ENCODE results near the gene TFAP2A.

DNA sequence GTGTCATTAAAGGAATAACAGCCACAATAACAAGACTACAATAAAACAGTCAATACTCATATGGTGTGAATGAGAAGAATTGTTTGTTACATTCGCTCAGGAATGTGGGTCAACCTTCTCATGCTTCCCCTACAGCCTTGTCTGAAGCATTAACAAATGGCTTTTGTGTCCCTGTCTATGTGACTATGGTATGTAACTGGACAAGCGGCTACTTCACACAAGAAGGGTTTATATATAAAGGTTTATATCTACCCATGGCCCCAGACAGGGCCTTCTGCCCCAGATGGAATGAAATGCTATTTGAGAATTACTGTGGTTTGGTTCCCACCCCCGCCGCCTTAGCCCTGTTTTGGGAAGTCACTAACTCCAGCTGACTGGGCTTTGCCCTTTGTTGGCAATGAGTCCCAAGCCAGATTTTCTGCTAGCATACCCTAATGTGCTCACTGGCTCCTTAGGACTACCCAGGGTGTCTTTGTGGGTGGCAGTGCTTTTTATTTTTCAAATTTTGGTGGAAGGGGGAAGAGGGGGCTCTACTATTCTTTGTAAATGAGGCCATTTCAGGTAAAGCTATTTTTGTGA is 39.4 kb downstream of the TFAP2A start:
- TF ChIP-seq, protein P1, sequence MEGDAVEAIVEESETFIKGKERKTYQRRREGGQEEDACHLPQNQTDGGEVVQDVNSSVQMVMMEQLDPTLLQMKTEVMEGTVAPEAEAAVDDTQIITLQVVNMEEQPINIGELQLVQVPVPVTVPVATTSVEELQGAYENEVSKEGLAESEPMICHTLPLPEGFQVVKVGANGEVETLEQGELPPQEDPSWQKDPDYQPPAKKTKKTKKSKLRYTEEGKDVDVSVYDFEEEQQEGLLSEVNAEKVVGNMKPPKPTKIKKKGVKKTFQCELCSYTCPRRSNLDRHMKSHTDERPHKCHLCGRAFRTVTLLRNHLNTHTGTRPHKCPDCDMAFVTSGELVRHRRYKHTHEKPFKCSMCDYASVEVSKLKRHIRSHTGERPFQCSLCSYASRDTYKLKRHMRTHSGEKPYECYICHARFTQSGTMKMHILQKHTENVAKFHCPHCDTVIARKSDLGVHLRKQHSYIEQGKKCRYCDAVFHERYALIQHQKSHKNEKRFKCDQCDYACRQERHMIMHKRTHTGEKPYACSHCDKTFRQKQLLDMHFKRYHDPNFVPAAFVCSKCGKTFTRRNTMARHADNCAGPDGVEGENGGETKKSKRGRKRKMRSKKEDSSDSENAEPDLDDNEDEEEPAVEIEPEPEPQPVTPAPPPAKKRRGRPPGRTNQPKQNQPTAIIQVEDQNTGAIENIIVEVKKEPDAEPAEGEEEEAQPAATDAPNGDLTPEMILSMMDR (IDR thresholded peaks at IDR 0.05) = no peak
- no peak for TF ChIP-seq EZH2phosphoT487 (IDR thresholded peaks at IDR 0.05)

Measured in neural progenitor cell (in vitro differentiated cells).